Measurements from ENCODE around the gene CACNA1C. TPM values are rescaled to one million over a fixed set of nuclear protein-coding genes. Genes with fewer than 3 reads are reported as not detected.

Gene CACNA1C
- total and polyA plus RNA-seq, 8 donors = 0.31 to 55.8 (median 7.2) TPM

DNA sequence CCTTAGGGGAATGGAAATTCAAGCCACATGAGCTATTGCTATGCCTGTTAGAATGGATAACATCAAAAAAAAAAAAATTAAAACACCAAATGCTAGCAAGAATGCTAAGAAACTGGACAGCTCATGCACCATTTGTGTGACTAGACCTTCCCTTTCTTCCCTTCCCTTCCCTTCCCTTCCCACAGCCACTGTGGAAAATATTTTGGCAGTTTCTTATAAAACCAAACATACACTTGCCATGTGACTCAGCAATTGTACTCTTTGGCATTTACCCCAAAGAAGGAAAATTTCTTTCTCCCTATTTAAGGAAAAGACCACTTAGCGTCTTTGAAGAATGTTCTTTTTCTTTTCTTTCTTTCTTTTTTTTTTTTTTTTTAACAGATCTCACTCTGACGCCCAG lies 692.9 kb downstream of the CACNA1C start:
- Histone ChIP-seq H3K36me3 (no peaks in the 10 kb centered on the region), H3K4me3 (no peak overlapping the region), H3K27me3 (peaks cover 0 to 4% (median 0%) of the 10 kb centered on the region in 3 donors), H3K27ac (no peak overlapping the region), H3K9me3 (no peaks in the 10 kb centered on the region), H3K4me1 (no peaks in the 10 kb centered on the region)
- intact Hi-C loops (cut with DNase I; ENCODE audit: low total_unique reads) = no loop called here
- TF ChIP-seq, protein P1, sequence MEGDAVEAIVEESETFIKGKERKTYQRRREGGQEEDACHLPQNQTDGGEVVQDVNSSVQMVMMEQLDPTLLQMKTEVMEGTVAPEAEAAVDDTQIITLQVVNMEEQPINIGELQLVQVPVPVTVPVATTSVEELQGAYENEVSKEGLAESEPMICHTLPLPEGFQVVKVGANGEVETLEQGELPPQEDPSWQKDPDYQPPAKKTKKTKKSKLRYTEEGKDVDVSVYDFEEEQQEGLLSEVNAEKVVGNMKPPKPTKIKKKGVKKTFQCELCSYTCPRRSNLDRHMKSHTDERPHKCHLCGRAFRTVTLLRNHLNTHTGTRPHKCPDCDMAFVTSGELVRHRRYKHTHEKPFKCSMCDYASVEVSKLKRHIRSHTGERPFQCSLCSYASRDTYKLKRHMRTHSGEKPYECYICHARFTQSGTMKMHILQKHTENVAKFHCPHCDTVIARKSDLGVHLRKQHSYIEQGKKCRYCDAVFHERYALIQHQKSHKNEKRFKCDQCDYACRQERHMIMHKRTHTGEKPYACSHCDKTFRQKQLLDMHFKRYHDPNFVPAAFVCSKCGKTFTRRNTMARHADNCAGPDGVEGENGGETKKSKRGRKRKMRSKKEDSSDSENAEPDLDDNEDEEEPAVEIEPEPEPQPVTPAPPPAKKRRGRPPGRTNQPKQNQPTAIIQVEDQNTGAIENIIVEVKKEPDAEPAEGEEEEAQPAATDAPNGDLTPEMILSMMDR (IDR thresholded peaks at IDR 0.05) = no peak
- TF ChIP-seq POLR2AphosphoS5 (IDR thresholded peaks at IDR 0.05) = no peak
- TF ChIP-seq POLR2A (IDR thresholded peaks at IDR 0.05) = no peak
- TF ChIP-seq EP300 (IDR thresholded peaks at IDR 0.05) = no peak
- DNase-seq = no peak
- WGBS, 5 donors = 45 to 65% (median 62%) methylated on average over 2 of the region's 2 CpGs

Other genes starting within 250 kb of the CACNA1C start
- not detected for gene LRTM2, start 232.4 kb upstream of the CACNA1C start, total RNA-seq
- under 1 TPM in 1 of 3 donors, not detected in 2; 0.03 TPM for gene LRTM2, start 232.4 kb upstream of the CACNA1C start, polyA plus RNA-seq
- gene CACNA2D4, start 134.3 kb upstream of the CACNA1C start, total RNA-seq = 1 to 10 TPM in 3 of 5 donors, under 1 TPM in 1, not detected in 1; 0.58 to 3.5 (median 1.5) TPM
- 1 to 10 TPM; 1.8 to 3.2 (median 1.9) TPM for gene CACNA2D4, start 134.3 kb upstream of the CACNA1C start, polyA plus RNA-seq
- 10 to 100 TPM in 4 of 5 donors, not detected in 1; 16.0 to 43.2 (median 28.4) TPM for gene DCP1B, start 48.5 kb upstream of the CACNA1C start, total RNA-seq
- 1 to 10 TPM; 5.8 to 9.3 (median 6.5) TPM for gene DCP1B, start 48.5 kb upstream of the CACNA1C start, polyA plus RNA-seq